ENCODE measurements around the gene RAET1G. TPM values are rescaled to one million over a fixed set of nuclear protein-coding genes. Genes with fewer than 3 reads are reported as not detected.
"Not testable (repeated sequence)": the region's sequence is repeated elsewhere in the genome, so short reads cannot be mapped to it uniquely, and the experiment has no call there.

The RAET1G gene
- total RNA-seq (under 1 TPM in 1 of 2 donors, not detected in 1; 0.99 TPM), polyA plus RNA-seq (under 1 TPM in 1 of 2 donors, not detected in 1; 0.64 TPM)
- long read RNA-seq, donor 1 = 0 reads
- long read RNA-seq, donor 2 = 0 reads

- Histone ChIP-seq H3K27ac (ENCODE audit: low read depth in 1 of 2, low read length in 2 of 2) (no peak within 1 kb of the TSS), H3K4me1 (ENCODE audit: control insufficient read depth in 1 of 2, insufficient read depth in 2 of 2, low read length in 2 of 2) (no peaks in the 10 kb centered on the region), H3K4me3 (ENCODE audit: low read length in 2 of 2) (peak within 1 kb of the TSS; percentile 6 to 47), H3K36me3 (ENCODE audit: control insufficient read depth in 1 of 2, insufficient read depth in 2 of 2, low read length in 1 of 2) (no peaks in the 10 kb centered on the region), H3K9me3 (ENCODE audit: control insufficient read depth, low read length) (no peaks in the 10 kb centered on the region), H3K27me3 (ENCODE audit: control insufficient read depth in 1 of 2, insufficient read depth in 2 of 2, low read length in 1 of 2) (no peaks in the 10 kb centered on the region)
- intact Hi-C loops (cut with DNase I) = loop anchor here in 1 of 2 donors (10.0 kb wide), 1 partner anchor 358 kb away; the partner anchor contains the start of gene GINM1
- DNase-seq (peak; percentile 95 to 96), ATAC-seq (ENCODE audit: low FRiP score) (peak; percentile 89)
- WGBS, 2 donors = 1% methylated on average over 35 to 40 of the region's 40 CpGs
These were observed at the start of gene RAET1G for GRCh38 chr6:149922642-149923326. Gene RAET1G, minus strand, starts transcription at chr6:149923121. Its CDS starts 111 bp downstream, at chr6:149923010.

GRCh38 chr6:149969635-149970034 is 46.7 kb upstream of the RAET1G start:
- Histone ChIP-seq H3K36me3 (ENCODE audit: control insufficient read depth in 1 of 2, insufficient read depth in 2 of 2, low read length in 1 of 2) (no peaks in the 10 kb centered on the region), H3K27me3 (ENCODE audit: control insufficient read depth in 1 of 2, insufficient read depth in 2 of 2, low read length in 1 of 2) (no peaks in the 10 kb centered on the region), H3K4me3 (ENCODE audit: low read length in 2 of 2) (no peak overlapping the region), H3K4me1 (ENCODE audit: control insufficient read depth in 1 of 2, insufficient read depth in 2 of 2, low read length in 2 of 2) (no peaks in the 10 kb centered on the region), H3K27ac (ENCODE audit: low read depth in 1 of 2, low read length in 2 of 2) (no peak overlapping the region), H3K9me3 (ENCODE audit: control insufficient read depth, low read length) (no peaks in the 10 kb centered on the region)
- 90 to 93% methylated on average over 2 of the region's 2 CpGs for WGBS, 2 donors
- intact Hi-C loops (cut with DNase I) = no loop called here
- no peak for ATAC-seq (ENCODE audit: low FRiP score)
- no peak for DNase-seq

- H3K27me3 ChIP-seq (ENCODE audit: control insufficient read depth in 1 of 2, insufficient read depth in 2 of 2, low read length in 1 of 2); intact Hi-C loops (cut with DNase I); H3K4me1 ChIP-seq (ENCODE audit: control insufficient read depth in 1 of 2, insufficient read depth in 2 of 2, low read length in 2 of 2); H3K36me3 ChIP-seq (ENCODE audit: control insufficient read depth in 1 of 2, insufficient read depth in 2 of 2, low read length in 1 of 2); H3K9me3 ChIP-seq (ENCODE audit: control insufficient read depth, low read length); DNase-seq; ATAC-seq (ENCODE audit: low FRiP score); H3K27ac ChIP-seq (ENCODE audit: low read depth in 1 of 2, low read length in 2 of 2); H3K4me3 ChIP-seq (ENCODE audit: low read length in 2 of 2): not testable (repeated sequence)
- 93% methylated on average over 2 of the region's 2 CpGs for WGBS, 2 donors
These were observed 46.0 kb upstream of the RAET1G start for GRCh38 chr6:149968909-149969308.

GRCh38 chr6:149967999-149968398 is 45.1 kb upstream of the RAET1G start:
- DNase-seq; H3K9me3 ChIP-seq (ENCODE audit: control insufficient read depth, low read length); H3K4me3 ChIP-seq (ENCODE audit: low read length in 2 of 2); H3K36me3 ChIP-seq (ENCODE audit: control insufficient read depth in 1 of 2, insufficient read depth in 2 of 2, low read length in 1 of 2); ATAC-seq (ENCODE audit: low FRiP score); H3K4me1 ChIP-seq (ENCODE audit: control insufficient read depth in 1 of 2, insufficient read depth in 2 of 2, low read length in 2 of 2); H3K27me3 ChIP-seq (ENCODE audit: control insufficient read depth in 1 of 2, insufficient read depth in 2 of 2, low read length in 1 of 2); H3K27ac ChIP-seq (ENCODE audit: low read depth in 1 of 2, low read length in 2 of 2); intact Hi-C loops (cut with DNase I): not testable (repeated sequence)
- WGBS, 2 donors = 75 to 77% methylated on average over 2 of the region's 2 CpGs

- 85 to 97% methylated on average over 4 of the region's 4 CpGs for WGBS, 2 donors
- Histone ChIP-seq H3K4me3 (ENCODE audit: low read length in 2 of 2) (no peak overlapping the region), H3K9me3 (ENCODE audit: control insufficient read depth, low read length) (no peaks in the 10 kb centered on the region), H3K36me3 (ENCODE audit: control insufficient read depth in 1 of 2, insufficient read depth in 2 of 2, low read length in 1 of 2) (no peaks in the 10 kb centered on the region), H3K27me3 (ENCODE audit: control insufficient read depth in 1 of 2, insufficient read depth in 2 of 2, low read length in 1 of 2) (peaks cover 0 to 2% of the 10 kb centered on the region in 2 donors), H3K4me1 (ENCODE audit: control insufficient read depth in 1 of 2, insufficient read depth in 2 of 2, low read length in 2 of 2) (no peaks in the 10 kb centered on the region), H3K27ac (ENCODE audit: low read depth in 1 of 2, low read length in 2 of 2) (no peak overlapping the region)
- DNase-seq (no peak), ATAC-seq (ENCODE audit: low FRiP score) (no peak)
- intact Hi-C loops (cut with DNase I) = no loop called here
These were observed 44.7 kb upstream of the RAET1G start for GRCh38 chr6:149967591-149967990.

- H3K27ac ChIP-seq (ENCODE audit: low read depth in 1 of 2, low read length in 2 of 2); DNase-seq; H3K27me3 ChIP-seq (ENCODE audit: control insufficient read depth in 1 of 2, insufficient read depth in 2 of 2, low read length in 1 of 2); H3K9me3 ChIP-seq (ENCODE audit: control insufficient read depth, low read length); intact Hi-C loops (cut with DNase I); H3K36me3 ChIP-seq (ENCODE audit: control insufficient read depth in 1 of 2, insufficient read depth in 2 of 2, low read length in 1 of 2); H3K4me3 ChIP-seq (ENCODE audit: low read length in 2 of 2); ATAC-seq (ENCODE audit: low FRiP score); H3K4me1 ChIP-seq (ENCODE audit: control insufficient read depth in 1 of 2, insufficient read depth in 2 of 2, low read length in 2 of 2): not testable (repeated sequence)
- WGBS, 2 donors = 92 to 93% methylated on average over 2 of the region's 2 CpGs
These were observed 43.4 kb upstream of the RAET1G start for GRCh38 chr6:149966319-149966718.

- Histone ChIP-seq H3K27ac (ENCODE audit: low read depth in 1 of 2, low read length in 2 of 2) (no peak overlapping the region), H3K9me3 (ENCODE audit: control insufficient read depth, low read length) (no peaks in the 10 kb centered on the region), H3K27me3 (ENCODE audit: control insufficient read depth in 1 of 2, insufficient read depth in 2 of 2, low read length in 1 of 2) (peaks cover 0 to 2% of the 10 kb centered on the region in 2 donors), H3K4me1 (ENCODE audit: control insufficient read depth in 1 of 2, insufficient read depth in 2 of 2, low read length in 2 of 2) (no peaks in the 10 kb centered on the region), H3K4me3 (ENCODE audit: low read length in 2 of 2) (no peak overlapping the region), H3K36me3 (ENCODE audit: control insufficient read depth in 1 of 2, insufficient read depth in 2 of 2, low read length in 1 of 2) (no peaks in the 10 kb centered on the region)
- DNase-seq (no peak), ATAC-seq (ENCODE audit: low FRiP score) (no peak)
- 25 to 27% methylated on average over 33 to 38 of the region's 38 CpGs for WGBS, 2 donors
- intact Hi-C loops (cut with DNase I) = no loop called here
These were observed 42.5 kb upstream of the RAET1G start for GRCh38 chr6:149965194-149966020.

GRCh38 chr6:149964308-149965193 is 41.6 kb upstream of the RAET1G start:
- 2% methylated on average over 101 to 102 of the region's 103 CpGs for WGBS, 2 donors
- Histone ChIP-seq H3K4me1 (ENCODE audit: control insufficient read depth in 1 of 2, insufficient read depth in 2 of 2, low read length in 2 of 2) (no peaks in the 10 kb centered on the region), H3K4me3 (ENCODE audit: low read length in 2 of 2) (no peak overlapping the region), H3K9me3 (ENCODE audit: control insufficient read depth, low read length) (no peaks in the 10 kb centered on the region), H3K36me3 (ENCODE audit: control insufficient read depth in 1 of 2, insufficient read depth in 2 of 2, low read length in 1 of 2) (no peaks in the 10 kb centered on the region), H3K27ac (ENCODE audit: low read depth in 1 of 2, low read length in 2 of 2) (no peak overlapping the region), H3K27me3 (ENCODE audit: control insufficient read depth in 1 of 2, insufficient read depth in 2 of 2, low read length in 1 of 2) (peaks cover 0 to 2% of the 10 kb centered on the region in 2 donors)
- ATAC-seq (ENCODE audit: low FRiP score) (no peak), DNase-seq (no peak)
- intact Hi-C loops (cut with DNase I) = no loop called here
